Medulla oblongata (tissue), 1 donor: ENCODE measurements around the gene LINGO4.
A peak's percentile ranks its signal among the peaks of the same experiment; 100 is the strongest.

ENCODE experiments used
- DNase-seq: peaks from one replicate; pipeline ENCODE4 v3.0.0-alpha.2; 2015; ENCODE audit errors: extremely low spot score

The LINGO4 gene

GRCh38 chr1:151834239-151834638, 29.0 kb upstream of the LINGO4 start:
- no peak for DNase-seq

- DNase-seq, result no peak
These were observed 28.1 kb upstream of the LINGO4 start for GRCh38 chr1:151833172-151833900.

GRCh38 chr1:151832318-151832980, 27.2 kb upstream of the LINGO4 start:
- DNase-seq, result peak; percentile 54

GRCh38 chr1:151831605-151832004, 26.4 kb upstream of the LINGO4 start, which contains the start of gene RORC:
RORC (minus strand) TSS chr1:151831802; CDS start chr1:151831764, 38 bp downstream.
- no peak for DNase-seq

- DNase-seq, result no peak
These were observed 26.0 kb upstream of the LINGO4 start for GRCh38 chr1:151831256-151831591.

- no peak for DNase-seq
These were observed 24.8 kb upstream of the LINGO4 start for GRCh38 chr1:151830055-151830454.

- no peak for DNase-seq
These were observed 24.3 kb upstream of the LINGO4 start for GRCh38 chr1:151829352-151830046.

GRCh38 chr1:151828921-151829320, 23.7 kb upstream of the LINGO4 start:
- DNase-seq, result no peak

- DNase-seq, result no peak
These were observed 22.6 kb upstream of the LINGO4 start for GRCh38 chr1:151827853-151828252.

GRCh38 chr1:151825751-151826660, 20.8 kb upstream of the LINGO4 start:
- no peak for DNase-seq

GRCh38 chr1:151825204-151825603, 20.0 kb upstream of the LINGO4 start:
- DNase-seq, result peak; percentile 48

GRCh38 chr1:151823175-151823574, 18.0 kb upstream of the LINGO4 start:
- no peak for DNase-seq

- DNase-seq, result no peak
These were observed 17.2 kb upstream of the LINGO4 start for GRCh38 chr1:151822404-151822803.

- no peak for DNase-seq
These were observed 15.7 kb upstream of the LINGO4 start for GRCh38 chr1:151820940-151821339.

- no peak for DNase-seq
These were observed 14.9 kb upstream of the LINGO4 start for GRCh38 chr1:151819976-151820623.

GRCh38 chr1:151819227-151819835, 14.1 kb upstream of the LINGO4 start:
- DNase-seq, result no peak

GRCh38 chr1:151817353-151817730, 12.1 kb upstream of the LINGO4 start:
- no peak for DNase-seq

- no peak for DNase-seq
These were observed 11.5 kb upstream of the LINGO4 start for GRCh38 chr1:151816548-151817352.

- DNase-seq, result no peak
These were observed 10.6 kb upstream of the LINGO4 start for GRCh38 chr1:151815716-151816327.
